Retinal pigment epithelial cell (primary cell): Measurements from ENCODE around the gene ISCU.

Experiments used
- DNase-seq: peaks from one replicate; pipeline ENCODE4 v3.0.0-alpha.2; 2010; ENCODE audit warnings: low read depth
- H3K4me3 ChIP-seq: 2 replicates; pipeline ENCODE4 v1.5.1; 2011; ENCODE audit warnings: mild to moderate bottlenecking, low read length, control low read depth, moderate library complexity
- TF ChIP-seq, protein P1 (sequence below): conservative IDR thresholded peaks from 2 replicates; pipeline ENCODE4 v1.5.1; 2011; ENCODE audit warnings: low read depth, low read length, control low read depth, inconsistent platforms

Gene ISCU

DNA sequence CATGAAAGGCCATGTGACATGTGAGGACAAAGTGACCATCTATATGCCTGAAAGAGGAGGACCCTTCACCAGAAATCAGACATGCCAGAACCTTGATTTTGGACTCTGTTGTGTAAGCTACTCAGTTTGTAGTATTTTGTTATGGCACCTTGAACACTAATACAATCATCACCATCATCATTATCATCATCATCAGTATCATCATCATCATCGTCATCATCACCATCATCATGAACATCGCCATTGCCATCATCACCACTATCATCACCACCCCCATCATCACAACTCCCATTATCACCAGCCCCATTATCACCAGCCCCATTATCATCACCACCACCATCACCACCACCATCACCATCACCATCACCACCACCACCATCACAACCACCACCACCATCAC, 15.9 kb downstream of the ISCU start:
- TF ChIP-seq, protein P1, sequence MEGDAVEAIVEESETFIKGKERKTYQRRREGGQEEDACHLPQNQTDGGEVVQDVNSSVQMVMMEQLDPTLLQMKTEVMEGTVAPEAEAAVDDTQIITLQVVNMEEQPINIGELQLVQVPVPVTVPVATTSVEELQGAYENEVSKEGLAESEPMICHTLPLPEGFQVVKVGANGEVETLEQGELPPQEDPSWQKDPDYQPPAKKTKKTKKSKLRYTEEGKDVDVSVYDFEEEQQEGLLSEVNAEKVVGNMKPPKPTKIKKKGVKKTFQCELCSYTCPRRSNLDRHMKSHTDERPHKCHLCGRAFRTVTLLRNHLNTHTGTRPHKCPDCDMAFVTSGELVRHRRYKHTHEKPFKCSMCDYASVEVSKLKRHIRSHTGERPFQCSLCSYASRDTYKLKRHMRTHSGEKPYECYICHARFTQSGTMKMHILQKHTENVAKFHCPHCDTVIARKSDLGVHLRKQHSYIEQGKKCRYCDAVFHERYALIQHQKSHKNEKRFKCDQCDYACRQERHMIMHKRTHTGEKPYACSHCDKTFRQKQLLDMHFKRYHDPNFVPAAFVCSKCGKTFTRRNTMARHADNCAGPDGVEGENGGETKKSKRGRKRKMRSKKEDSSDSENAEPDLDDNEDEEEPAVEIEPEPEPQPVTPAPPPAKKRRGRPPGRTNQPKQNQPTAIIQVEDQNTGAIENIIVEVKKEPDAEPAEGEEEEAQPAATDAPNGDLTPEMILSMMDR: no peak
- H3K4me3 ChIP-seq: no peak overlapping the region
- DNase-seq: no peak

DNA sequence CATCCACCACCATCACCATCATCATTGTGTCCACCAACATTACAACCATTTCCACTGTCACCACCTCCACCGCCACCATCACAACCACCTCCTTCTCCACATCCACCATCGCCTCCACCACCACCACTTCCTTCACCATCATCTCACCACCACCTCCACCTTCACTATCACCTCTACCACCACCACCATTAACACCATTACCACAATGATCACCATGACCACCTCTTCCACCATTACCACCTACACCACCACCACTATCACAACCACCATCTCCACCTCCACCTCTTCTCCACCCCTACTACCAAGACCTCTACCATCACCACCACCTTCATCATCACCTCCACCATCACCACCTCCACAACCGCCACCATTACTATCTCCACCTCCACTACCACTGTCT, 16.4 kb downstream of the ISCU start:
- no peak overlapping the region for H3K4me3 ChIP-seq
- no peak for DNase-seq
- TF ChIP-seq, protein P1: no peak

DNA sequence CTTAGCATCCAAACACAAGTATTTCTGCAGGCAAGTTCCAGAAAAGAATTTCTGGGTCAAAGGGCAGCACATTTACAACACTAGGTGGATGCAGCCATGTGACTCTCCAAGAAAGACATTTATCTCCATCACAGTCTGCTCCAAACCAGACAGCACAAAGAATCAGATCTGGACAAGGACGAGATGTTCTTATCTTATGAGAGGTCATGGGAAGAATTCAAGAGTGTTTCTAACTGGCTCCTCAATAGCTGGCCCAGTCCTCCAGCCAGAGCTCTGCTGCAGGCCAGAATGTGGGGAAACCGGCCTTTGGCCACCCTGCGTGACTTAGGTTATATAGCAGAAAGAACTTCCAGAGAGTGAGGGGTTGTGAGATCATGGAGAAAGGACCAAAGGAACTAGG, 18.1 kb downstream of the ISCU start:
- H3K4me3 ChIP-seq: no peak overlapping the region
- TF ChIP-seq, protein P1: no peak
- no peak for DNase-seq

DNA sequence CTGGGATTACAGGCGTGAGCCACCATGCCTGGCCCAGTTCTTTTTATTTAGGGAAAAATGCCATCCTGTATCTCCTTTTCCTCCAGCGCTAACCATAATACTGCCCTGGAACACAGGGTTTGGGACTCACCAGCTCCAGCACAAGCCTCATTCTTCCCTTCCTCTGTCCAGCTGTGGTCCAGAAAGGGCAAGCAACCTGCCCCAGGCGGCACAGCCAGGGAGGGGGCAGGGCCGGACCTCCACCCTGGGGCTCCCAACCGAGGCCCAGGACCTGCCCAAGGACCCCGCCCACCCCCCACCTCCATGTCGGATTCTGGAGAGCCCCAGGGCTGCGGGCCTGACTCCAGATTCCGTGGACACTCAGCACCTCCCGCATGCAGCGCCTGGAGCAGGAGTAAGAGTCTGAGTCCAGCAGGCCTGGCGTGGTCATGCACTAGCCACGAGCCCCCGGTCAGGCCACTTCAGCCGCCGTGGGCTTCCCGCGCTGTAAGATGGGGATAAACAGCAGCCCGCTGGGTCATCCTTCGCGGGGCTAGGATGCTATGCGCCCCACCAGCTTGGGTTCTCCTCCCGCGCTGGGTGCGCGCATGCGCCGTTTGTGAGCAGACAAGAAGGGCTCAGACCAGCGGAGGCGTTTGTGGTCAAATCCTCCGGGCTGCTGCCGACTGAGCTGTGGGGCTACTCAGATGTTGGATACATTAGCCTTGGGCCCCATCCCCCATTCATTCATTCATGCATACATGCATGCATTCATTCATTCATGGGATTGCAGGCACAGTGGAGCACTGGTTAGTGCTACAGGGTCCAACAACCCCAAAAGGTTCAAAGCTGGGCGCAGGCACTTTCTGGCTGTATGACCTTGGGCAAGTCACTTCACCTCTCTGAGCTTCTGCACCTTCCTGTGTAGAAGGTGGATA, 19.2 kb downstream of the ISCU start:
- TF ChIP-seq, protein P1: no peak
- no peak for DNase-seq
- H3K4me3 ChIP-seq: no peak overlapping the region

DNA sequence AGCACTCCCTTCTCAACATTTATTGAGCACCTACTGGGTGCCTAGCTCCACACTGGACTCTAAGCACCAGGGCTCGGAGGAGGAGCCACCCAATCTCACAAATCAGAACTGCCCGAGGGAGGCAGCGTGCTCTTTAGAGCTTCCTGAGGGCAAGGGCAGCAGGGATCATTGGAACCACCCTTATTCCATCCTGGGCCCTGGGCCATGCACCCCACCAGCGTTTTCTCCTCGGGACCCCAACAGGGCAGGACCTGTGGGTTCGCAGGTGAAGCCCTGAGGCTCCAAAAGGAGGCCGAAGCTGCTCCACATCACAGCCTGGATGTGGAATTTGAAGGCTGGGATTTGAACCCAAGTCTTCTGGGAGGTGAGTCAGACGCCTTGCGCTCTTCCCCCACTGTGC, 20.1 kb downstream of the ISCU start:
- no peak overlapping the region for H3K4me3 ChIP-seq
- TF ChIP-seq, protein P1: no peak
- DNase-seq: no peak

DNA sequence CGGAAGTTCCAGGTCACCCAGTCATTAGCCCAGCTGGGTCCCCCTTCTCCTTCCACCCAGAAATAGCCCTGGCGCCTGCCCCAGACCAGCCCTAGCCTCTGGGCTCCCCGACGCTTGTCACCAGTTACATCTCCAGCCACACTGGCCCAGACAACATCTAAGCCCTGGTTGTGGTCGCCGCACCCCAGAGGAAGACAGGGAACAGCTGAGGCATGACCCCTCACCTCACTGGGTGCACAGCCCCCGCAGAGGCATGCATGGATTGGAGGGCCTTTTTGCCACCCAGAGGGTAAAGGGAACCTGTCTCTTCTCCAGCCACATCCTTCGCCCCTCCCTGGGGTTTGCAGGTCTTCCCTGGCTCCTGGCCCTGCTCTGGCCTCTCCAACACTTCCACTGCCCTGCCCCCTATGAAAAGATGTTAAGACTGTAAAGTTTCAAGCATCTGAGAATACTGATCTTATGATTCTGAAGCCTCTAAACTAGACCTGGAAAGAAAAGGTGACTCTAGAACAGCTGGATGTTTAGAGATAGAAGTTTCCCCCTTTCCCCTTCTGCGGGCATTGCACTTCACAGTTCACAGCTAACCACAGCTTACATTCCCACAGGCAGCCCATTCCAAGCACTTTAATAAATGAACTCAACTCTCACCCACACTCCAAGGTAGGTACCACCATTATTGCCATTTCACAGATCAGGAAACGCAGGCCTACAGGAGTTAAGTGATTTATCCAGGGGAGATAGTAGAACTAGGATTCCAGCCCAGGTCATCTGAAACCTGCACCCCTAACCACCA, 20.8 kb downstream of the ISCU start:
- no peak for DNase-seq
- TF ChIP-seq, protein P1: no peak
- H3K4me3 ChIP-seq: no peak overlapping the region
